ENCODE data around the gene CYP19A1. TPM values are rescaled to one million over a fixed set of nuclear protein-coding genes. Genes with fewer than 3 reads are reported as not detected.

The CYP19A1 gene
- total and polyA plus RNA-seq, 4 donors, result 0.03 to 124 (median 0.50) TPM; not detected in 1

- no peak for TF ChIP-seq CTCF (IDR thresholded peaks at IDR 0.05; ENCODE audit: low read depth, low read length, missing input control)
- no peak for TF ChIP-seq EGR1 (IDR thresholded peaks at IDR 0.05; ENCODE audit: low read depth in 2 of 2)
- no peak for TF ChIP-seq MAX (IDR thresholded peaks at IDR 0.05)
Measured at GRCh38 chr15:51286816-51287215, 51.6 kb downstream of the CYP19A1 start (continued).

- Histone ChIP-seq H3K9ac (ENCODE audit: low read depth in 1 of 2, low read length in 2 of 2) (no peak overlapping the region), H3K9me3 (ENCODE audit: control insufficient read depth in 4 of 4, low read length in 3 of 4) (no peaks in the 10 kb centered on the region), H3K4me3 (ENCODE audit: low read depth in 1 of 3, low read length in 3 of 3) (no peak overlapping the region), H3K27me3 (ENCODE audit: control insufficient read depth in 4 of 4, insufficient read depth in 4 of 4, low read length in 3 of 4) (no peaks in the 10 kb centered on the region), H3K4me1 (ENCODE audit: control insufficient read depth in 4 of 4, insufficient read depth in 4 of 4, low read length in 3 of 4) (no peaks in the 10 kb centered on the region), H3K27ac (ENCODE audit: low read depth in 1 of 2, low read length in 2 of 2) (no peak overlapping the region), H3K36me3 (ENCODE audit: control insufficient read depth in 4 of 4, insufficient read depth in 3 of 4, low read depth in 1 of 4, low read length in 3 of 4) (no peaks in the 10 kb centered on the region)
- no peak for DNase-seq (ENCODE audit: low spot score)
- TF ChIP-seq RAD21 (IDR thresholded peaks at IDR 0.05) (no peak), HNF4A (conservative IDR thresholded peaks at IDR 0.05) (no peak), NR2F2 (IDR thresholded peaks at IDR 0.05) (no peak), RXRA (IDR thresholded peaks at IDR 0.05) (no peak), ZBTB33 (IDR thresholded peaks at IDR 0.05) (no peak), EGR1 (IDR thresholded peaks at IDR 0.05; ENCODE audit: low read depth in 2 of 2) (no peak), MAX (IDR thresholded peaks at IDR 0.05) (no peak), GABPA (IDR thresholded peaks at IDR 0.05 in 1 of 2, conservative IDR thresholded peaks at IDR 0.05 in 1 of 2) (no peak)
- 93% methylated on average over 6 of the region's 6 CpGs for WGBS
Measured at GRCh38 chr15:51285399-51285798, 53.0 kb downstream of the CYP19A1 start.

- 92% methylated on average over 6 of the region's 6 CpGs for WGBS
- DNase-seq (ENCODE audit: low spot score), result no peak
Measured at GRCh38 chr15:51284871-51285270, 53.5 kb downstream of the CYP19A1 start.

GRCh38 chr15:51283026-51283425, 55.4 kb downstream of the CYP19A1 start:
- Histone ChIP-seq H3K4me1 (ENCODE audit: control insufficient read depth in 4 of 4, insufficient read depth in 4 of 4, low read length in 3 of 4) (no peaks in the 10 kb centered on the region), H3K27me3 (ENCODE audit: control insufficient read depth in 4 of 4, insufficient read depth in 4 of 4, low read length in 3 of 4) (no peaks in the 10 kb centered on the region), H3K9me3 (ENCODE audit: control insufficient read depth in 4 of 4, low read length in 3 of 4) (no peaks in the 10 kb centered on the region), H3K9ac (ENCODE audit: low read depth in 1 of 2, low read length in 2 of 2) (no peak overlapping the region), H3K4me3 (ENCODE audit: low read depth in 1 of 3, low read length in 3 of 3) (no peak overlapping the region), H3K27ac (ENCODE audit: low read depth in 1 of 2, low read length in 2 of 2) (no peak overlapping the region), H3K36me3 (ENCODE audit: control insufficient read depth in 4 of 4, insufficient read depth in 3 of 4, low read depth in 1 of 4, low read length in 3 of 4) (no peaks in the 10 kb centered on the region)
- DNase-seq (ENCODE audit: low spot score), result no peak
- 76% methylated on average over 6 of the region's 6 CpGs for WGBS
- TF ChIP-seq GABPA (IDR thresholded peaks at IDR 0.05 in 1 of 2, conservative IDR thresholded peaks at IDR 0.05 in 1 of 2) (no peak), YY1 (IDR thresholded peaks at IDR 0.05) (no peak), RAD21 (IDR thresholded peaks at IDR 0.05) (no peak), JUND (IDR thresholded peaks at IDR 0.05) (no peak), REST (IDR thresholded peaks at IDR 0.05) (no peak), NR2F2 (IDR thresholded peaks at IDR 0.05) (no peak), CTCF (IDR thresholded peaks at IDR 0.05; ENCODE audit: low read depth, low read length, missing input control) (no peak), HNF4G (IDR thresholded peaks at IDR 0.05) (no peak)

More at GRCh38 chr15:51284871-51285270, 53.5 kb downstream of the CYP19A1 start:
- H3K4me3 ChIP-seq (ENCODE audit: low read depth in 1 of 3, low read length in 3 of 3), result no peak overlapping the region
- no peaks in the 10 kb centered on the region for H3K9me3 ChIP-seq (ENCODE audit: control insufficient read depth in 4 of 4, low read length in 3 of 4)
- TF ChIP-seq MAX (IDR thresholded peaks at IDR 0.05), result no peak
- no peak for TF ChIP-seq SP1 (IDR thresholded peaks at IDR 0.05)
- no peak for TF ChIP-seq FOXA1 (IDR thresholded peaks at IDR 0.05)
- no peak for TF ChIP-seq HNF4A (conservative IDR thresholded peaks at IDR 0.05)
- H3K27me3 ChIP-seq (ENCODE audit: control insufficient read depth in 4 of 4, insufficient read depth in 4 of 4, low read length in 3 of 4), result no peaks in the 10 kb centered on the region
- H3K27ac ChIP-seq (ENCODE audit: low read depth in 1 of 2, low read length in 2 of 2), result no peak overlapping the region
- H3K36me3 ChIP-seq (ENCODE audit: control insufficient read depth in 4 of 4, insufficient read depth in 3 of 4, low read depth in 1 of 4, low read length in 3 of 4), result no peaks in the 10 kb centered on the region
- no peak overlapping the region for H3K9ac ChIP-seq (ENCODE audit: low read depth in 1 of 2, low read length in 2 of 2)
- no peaks in the 10 kb centered on the region for H3K4me1 ChIP-seq (ENCODE audit: control insufficient read depth in 4 of 4, insufficient read depth in 4 of 4, low read length in 3 of 4)
